Hair follicular keratinocyte (primary cell): Measurements from ENCODE around the gene GCC2. TPM values are rescaled to one million over a fixed set of nuclear protein-coding genes. Genes with fewer than 3 reads are reported as not detected.

Experiments used
- total RNA-seq: library from RNA; depleted of rRNA; stranded (reverse); fragments of >200 nt; gene quantifications from 2 replicates; pipeline ENCODE4 v1.2.3, GENCODE V29; 2015

The GCC2 gene, protein sequence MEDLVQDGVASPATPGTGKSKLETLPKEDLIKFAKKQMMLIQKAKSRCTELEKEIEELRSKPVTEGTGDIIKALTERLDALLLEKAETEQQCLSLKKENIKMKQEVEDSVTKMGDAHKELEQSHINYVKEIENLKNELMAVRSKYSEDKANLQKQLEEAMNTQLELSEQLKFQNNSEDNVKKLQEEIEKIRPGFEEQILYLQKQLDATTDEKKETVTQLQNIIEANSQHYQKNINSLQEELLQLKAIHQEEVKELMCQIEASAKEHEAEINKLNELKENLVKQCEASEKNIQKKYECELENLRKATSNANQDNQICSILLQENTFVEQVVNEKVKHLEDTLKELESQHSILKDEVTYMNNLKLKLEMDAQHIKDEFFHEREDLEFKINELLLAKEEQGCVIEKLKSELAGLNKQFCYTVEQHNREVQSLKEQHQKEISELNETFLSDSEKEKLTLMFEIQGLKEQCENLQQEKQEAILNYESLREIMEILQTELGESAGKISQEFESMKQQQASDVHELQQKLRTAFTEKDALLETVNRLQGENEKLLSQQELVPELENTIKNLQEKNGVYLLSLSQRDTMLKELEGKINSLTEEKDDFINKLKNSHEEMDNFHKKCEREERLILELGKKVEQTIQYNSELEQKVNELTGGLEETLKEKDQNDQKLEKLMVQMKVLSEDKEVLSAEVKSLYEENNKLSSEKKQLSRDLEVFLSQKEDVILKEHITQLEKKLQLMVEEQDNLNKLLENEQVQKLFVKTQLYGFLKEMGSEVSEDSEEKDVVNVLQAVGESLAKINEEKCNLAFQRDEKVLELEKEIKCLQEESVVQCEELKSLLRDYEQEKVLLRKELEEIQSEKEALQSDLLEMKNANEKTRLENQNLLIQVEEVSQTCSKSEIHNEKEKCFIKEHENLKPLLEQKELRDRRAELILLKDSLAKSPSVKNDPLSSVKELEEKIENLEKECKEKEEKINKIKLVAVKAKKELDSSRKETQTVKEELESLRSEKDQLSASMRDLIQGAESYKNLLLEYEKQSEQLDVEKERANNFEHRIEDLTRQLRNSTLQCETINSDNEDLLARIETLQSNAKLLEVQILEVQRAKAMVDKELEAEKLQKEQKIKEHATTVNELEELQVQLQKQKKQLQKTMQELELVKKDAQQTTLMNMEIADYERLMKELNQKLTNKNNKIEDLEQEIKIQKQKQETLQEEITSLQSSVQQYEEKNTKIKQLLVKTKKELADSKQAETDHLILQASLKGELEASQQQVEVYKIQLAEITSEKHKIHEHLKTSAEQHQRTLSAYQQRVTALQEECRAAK (N-terminal part only)
- total RNA-seq: 4.1 and 6.0 TPM in 2 replicates

DNA sequence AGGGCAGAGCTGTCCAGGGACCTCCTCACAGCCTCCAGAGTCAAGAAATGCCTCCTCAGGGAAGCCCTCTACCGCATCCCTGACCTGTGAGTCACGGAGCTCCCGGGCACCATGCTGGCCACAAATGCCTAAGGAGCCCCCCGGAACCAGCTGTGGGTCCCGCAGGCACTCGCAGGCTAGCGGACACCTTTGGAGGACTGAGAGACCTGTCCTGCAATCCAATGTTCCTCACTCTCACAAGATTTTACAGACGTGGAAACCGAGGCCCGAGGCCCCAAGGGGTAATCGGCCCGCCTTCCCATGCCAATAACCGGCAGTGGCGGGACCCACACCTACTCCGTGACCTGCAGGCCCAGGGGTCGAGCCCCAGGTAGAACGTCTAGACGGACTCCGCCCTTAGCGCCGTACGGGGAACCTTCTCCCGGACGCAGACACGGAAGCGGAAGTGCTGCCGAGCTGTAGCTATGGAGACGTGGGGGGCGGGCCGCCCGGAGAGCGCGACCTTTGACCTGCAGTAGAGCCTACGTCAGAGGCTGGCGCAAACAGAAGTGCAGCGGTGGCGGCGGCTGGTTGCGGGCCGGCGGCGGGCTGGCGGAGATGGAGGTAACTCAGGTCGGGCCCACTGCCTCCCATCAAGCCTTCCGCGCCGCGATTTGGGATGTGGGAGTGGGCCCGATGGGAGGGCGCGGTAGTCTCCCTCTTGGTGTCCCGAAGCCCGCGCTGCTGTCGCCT is at the start of gene GCC2:
GCC2 (plus strand) TSS at position 529 of the 732 bp plus-strand sequence; CDS start at position 598, 69 bp downstream.

DNA sequence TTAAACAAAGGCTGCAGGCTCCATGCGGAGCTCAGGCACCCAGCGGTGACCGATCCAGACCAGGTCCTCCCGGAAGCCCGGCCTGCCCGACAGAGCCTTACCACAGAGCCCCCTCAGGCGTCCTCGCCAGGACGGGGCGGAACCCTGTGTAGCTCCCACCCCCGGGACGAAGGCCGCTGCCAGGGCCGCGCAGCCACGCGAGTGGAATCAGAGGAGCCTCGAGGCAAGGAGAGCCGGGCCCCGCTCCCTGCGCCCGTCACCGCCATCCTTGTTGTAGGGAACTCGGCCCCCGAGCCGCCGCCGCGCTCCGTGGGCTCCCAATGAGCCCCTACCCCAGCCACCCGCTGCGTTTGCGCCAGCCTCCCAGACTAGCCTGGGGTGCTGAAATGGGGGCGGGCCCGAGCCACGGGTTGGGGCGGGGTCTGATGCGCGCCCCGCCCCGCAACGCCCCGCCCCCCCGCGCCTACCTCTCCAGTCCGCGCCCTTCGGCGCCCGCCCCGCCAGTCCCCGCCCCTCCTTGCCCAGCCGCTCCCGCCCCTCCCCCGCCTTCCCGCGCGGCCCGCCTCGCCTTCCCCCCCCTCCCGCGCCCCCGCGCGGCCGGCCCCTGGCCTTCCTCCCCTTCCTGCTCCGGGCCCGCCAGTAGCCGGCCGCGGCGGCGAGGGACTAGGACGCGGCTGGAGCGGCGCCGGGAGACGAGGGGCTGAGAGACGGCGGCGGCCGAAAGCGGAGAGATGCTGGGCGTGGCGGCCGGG is 85.0 kb downstream of the GCC2 start, which contains the start of gene LIMS1:
LIMS1 (plus strand) TSS at position 639 of the 752 bp plus-strand sequence; CDS start at position 732, 93 bp downstream.

Other genes starting within 250 kb of the GCC2 start
- not detected in 2 replicates for gene SULT1C3, start 209.2 kb upstream of the GCC2 start, total RNA-seq
- gene SULT1C2, start 160.3 kb upstream of the GCC2 start, total RNA-seq: not detected in 2 replicates
- gene SULT1C4, start 71.3 kb upstream of the GCC2 start, total RNA-seq: not detected in 2 replicates
- 35.4 and 62.1 TPM in 2 replicates for gene LIMS1, start 85.3 kb downstream of the GCC2 start, total RNA-seq